SK-N-SH treated with all-trans-retinoic acid at 6 μM for 48 hours (cell line): ENCODE results near the gene ARHGDIA.

Experiments
- ATAC-seq: fragments of 200-7000 bp; cut with Tn5 transposase; 3 replicates; pipeline ENCODE4 v1.9.1; 2020; ENCODE audit warnings: mild to moderate bottlenecking, moderate library complexity
- ARNTL ChIP-seq: fragments of 450-650 bp; formaldehyde crosslinking; IDR thresholded peaks from 2 replicates; pipeline ENCODE4 v1.5.0; 2020; ENCODE audit warnings: low read depth, mild to moderate bottlenecking, moderate library complexity, borderline replicate concordance
- BACH2 ChIP-seq: fragments of 250-450 bp; sonication (Bioruptor Pico); IDR thresholded peaks from 2 replicates; pipeline ENCODE4 v1.9.0; 2021; ENCODE audit warnings: mild to moderate bottlenecking, borderline replicate concordance
- CSDC2 ChIP-seq: fragments of 250-450 bp; sonication (Bioruptor Pico); IDR thresholded peaks from 2 replicates; pipeline ENCODE4 v1.5.0; 2020; ENCODE audit warnings: mild to moderate bottlenecking, moderate library complexity
- ESRRG ChIP-seq: fragments of 250-450 bp; sonication (Bioruptor Pico); IDR thresholded peaks from 2 replicates; pipeline ENCODE4 v1.6.1; 2021; ENCODE audit warnings: mild to moderate bottlenecking
- GLIS3 ChIP-seq: fragments of 250-450 bp; sonication (Bioruptor Pico); IDR thresholded peaks from 2 replicates; pipeline ENCODE4 v1.5.0; 2020; ENCODE audit warnings: mild to moderate bottlenecking, moderate library complexity
- ISL1 ChIP-seq: fragments of 250-450 bp; sonication (Bioruptor Pico); IDR thresholded peaks from 2 replicates; pipeline ENCODE4 v2.1.2; 2022; ENCODE audit warnings: mild to moderate bottlenecking, moderate library complexity
- PPARA ChIP-seq: fragments of 250-450 bp; sonication (Bioruptor Pico); IDR thresholded peaks from 2 replicates; pipeline ENCODE4 v1.5.0; 2020; ENCODE audit warnings: mild to moderate bottlenecking, borderline replicate concordance
- RARB ChIP-seq: fragments of 250-450 bp; sonication (Bioruptor Pico); IDR thresholded peaks from 2 replicates; pipeline ENCODE4 v1.8.0; 2021; ENCODE audit warnings: mild to moderate bottlenecking, moderate library complexity
- TCF4 ChIP-seq: fragments of 250-450 bp; sonication (Bioruptor Pico); IDR thresholded peaks from 2 replicates; pipeline ENCODE4 v1.8.0; 2021; ENCODE audit warnings: mild to moderate bottlenecking, moderate library complexity, borderline replicate concordance
- TOX ChIP-seq: fragments of 250-450 bp; sonication (Bioruptor Pico); IDR thresholded peaks from 2 replicates; pipeline ENCODE4 v1.8.0; 2021; ENCODE audit warnings: mild to moderate bottlenecking, moderate library complexity, borderline replicate concordance
- ZC3H10 ChIP-seq: fragments of 250-450 bp; sonication (Bioruptor Pico); IDR thresholded peaks from 2 replicates; pipeline ENCODE4 v1.5.1; 2021; ENCODE audit warnings: mild to moderate bottlenecking, moderate library complexity
- ZFP3 ChIP-seq: fragments of 250-450 bp; sonication (Bioruptor Pico); IDR thresholded peaks from 2 replicates; pipeline ENCODE4 v1.5.0; 2020; ENCODE audit warnings: mild to moderate bottlenecking, moderate library complexity
- ZNF565 ChIP-seq: fragments of 450-650 bp; formaldehyde crosslinking; conservative IDR thresholded peaks from 2 replicates; pipeline ENCODE4 v1.5.0; 2020; ENCODE audit warnings: low read depth, mild to moderate bottlenecking, moderate library complexity
- ZNF8 ChIP-seq: fragments of 450-650 bp; formaldehyde crosslinking; IDR thresholded peaks from 2 replicates; pipeline ENCODE4 v1.5.0; 2020; ENCODE audit warnings: mild to moderate bottlenecking, moderate library complexity
- TF ChIP-seq, protein P1 (sequence below): fragments of 250-450 bp; sonication (Bioruptor Pico); IDR thresholded peaks from 2 replicates; pipeline ENCODE4 v1.8.0; 2021; ENCODE audit warnings: low read depth, mild to moderate bottlenecking, moderate library complexity, borderline replicate concordance
- TF ChIP-seq, protein P2 (sequence below): fragments of 250-450 bp; sonication (Bioruptor Pico); IDR thresholded peaks from 2 replicates; pipeline ENCODE4 v1.8.0; 2020; ENCODE audit warnings: mild to moderate bottlenecking, moderate library complexity, borderline replicate concordance
- TF ChIP-seq, protein P3 (sequence below): fragments of 250-450 bp; sonication (Bioruptor Pico); IDR thresholded peaks from 2 replicates; pipeline ENCODE4 v1.5.1; 2021; ENCODE audit warnings: mild to moderate bottlenecking, moderate library complexity
- TF ChIP-seq, protein P4 (sequence below): fragments of 250-450 bp; sonication (Bioruptor Pico); IDR thresholded peaks from 2 replicates; pipeline ENCODE4 v1.5.1; 2020; ENCODE audit warnings: low read depth, mild to moderate bottlenecking, moderate library complexity

ARHGDIA gene

DNA sequence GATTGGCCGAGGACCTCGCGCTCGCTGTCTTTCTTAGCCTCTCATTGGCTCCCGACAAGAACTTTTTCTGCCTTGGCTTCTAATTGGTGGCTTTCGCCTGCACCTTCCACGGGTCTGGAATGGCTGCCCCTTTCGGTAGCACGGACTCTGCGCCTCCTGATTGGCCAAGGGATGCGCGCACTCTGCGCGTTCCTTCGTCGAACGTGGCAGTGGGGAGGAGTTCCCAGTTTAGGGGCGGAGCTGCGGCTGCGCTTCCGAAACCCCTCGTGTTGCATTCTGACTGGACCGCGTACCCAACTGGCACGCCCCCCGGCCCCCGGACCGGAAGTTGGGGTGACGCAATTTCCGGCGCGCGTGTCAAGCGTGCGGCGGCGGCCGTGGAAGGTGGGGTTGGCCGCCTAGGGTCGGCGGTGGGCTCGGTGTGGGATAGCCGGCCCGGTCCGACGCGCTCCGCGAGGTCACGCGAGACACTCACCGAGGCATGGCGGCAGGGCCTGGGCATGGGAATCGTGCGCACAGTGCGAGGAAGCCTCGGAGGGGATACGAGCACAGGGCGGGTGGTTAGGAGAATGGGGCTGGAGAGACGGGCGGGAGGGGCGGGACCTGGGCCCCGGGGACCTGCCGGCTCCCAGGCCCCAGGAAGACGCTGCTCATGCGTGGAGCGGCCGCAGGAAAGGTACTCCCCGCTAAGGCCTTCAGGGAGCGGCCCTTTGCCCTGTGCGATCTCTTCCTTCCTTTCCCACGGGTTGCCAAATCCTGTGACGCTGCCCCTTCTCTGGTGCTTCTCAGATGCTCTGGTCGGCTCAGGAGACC is 10.2 kb downstream of the ARHGDIA start (continued):
- TF ChIP-seq, protein P1, sequence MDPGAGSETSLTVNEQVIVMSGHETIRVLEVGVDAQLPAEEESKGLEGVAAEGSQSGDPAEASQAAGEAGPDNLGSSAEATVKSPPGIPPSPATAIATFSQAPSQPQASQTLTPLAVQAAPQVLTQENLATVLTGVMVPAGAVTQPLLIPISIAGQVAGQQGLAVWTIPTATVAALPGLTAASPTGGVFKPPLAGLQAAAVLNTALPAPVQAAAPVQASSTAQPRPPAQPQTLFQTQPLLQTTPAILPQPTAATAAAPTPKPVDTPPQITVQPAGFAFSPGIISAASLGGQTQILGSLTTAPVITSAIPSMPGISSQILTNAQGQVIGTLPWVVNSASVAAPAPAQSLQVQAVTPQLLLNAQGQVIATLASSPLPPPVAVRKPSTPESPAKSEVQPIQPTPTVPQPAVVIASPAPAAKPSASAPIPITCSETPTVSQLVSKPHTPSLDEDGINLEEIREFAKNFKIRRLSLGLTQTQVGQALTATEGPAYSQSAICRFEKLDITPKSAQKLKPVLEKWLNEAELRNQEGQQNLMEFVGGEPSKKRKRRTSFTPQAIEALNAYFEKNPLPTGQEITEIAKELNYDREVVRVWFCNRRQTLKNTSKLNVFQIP (CRISPR knock-in tag): peak; percentile 95; the same call in 1 of the 2 replicates
- peak; percentile 100 for TF ChIP-seq PPARA (CRISPR knock-in tag)
- TF ChIP-seq, protein P2, sequence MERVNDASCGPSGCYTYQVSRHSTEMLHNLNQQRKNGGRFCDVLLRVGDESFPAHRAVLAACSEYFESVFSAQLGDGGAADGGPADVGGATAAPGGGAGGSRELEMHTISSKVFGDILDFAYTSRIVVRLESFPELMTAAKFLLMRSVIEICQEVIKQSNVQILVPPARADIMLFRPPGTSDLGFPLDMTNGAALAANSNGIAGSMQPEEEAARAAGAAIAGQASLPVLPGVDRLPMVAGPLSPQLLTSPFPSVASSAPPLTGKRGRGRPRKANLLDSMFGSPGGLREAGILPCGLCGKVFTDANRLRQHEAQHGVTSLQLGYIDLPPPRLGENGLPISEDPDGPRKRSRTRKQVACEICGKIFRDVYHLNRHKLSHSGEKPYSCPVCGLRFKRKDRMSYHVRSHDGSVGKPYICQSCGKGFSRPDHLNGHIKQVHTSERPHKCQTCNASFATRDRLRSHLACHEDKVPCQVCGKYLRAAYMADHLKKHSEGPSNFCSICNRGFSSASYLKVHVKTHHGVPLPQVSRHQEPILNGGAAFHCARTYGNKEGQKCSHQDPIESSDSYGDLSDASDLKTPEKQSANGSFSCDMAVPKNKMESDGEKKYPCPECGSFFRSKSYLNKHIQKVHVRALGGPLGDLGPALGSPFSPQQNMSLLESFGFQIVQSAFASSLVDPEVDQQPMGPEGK (CRISPR knock-in tag): peak; percentile 11; the same call in 1 of the 2 replicates
- TF ChIP-seq ZC3H10 (CRISPR knock-in tag): peak; percentile 94; the same call in 1 of the 2 replicates

DNA sequence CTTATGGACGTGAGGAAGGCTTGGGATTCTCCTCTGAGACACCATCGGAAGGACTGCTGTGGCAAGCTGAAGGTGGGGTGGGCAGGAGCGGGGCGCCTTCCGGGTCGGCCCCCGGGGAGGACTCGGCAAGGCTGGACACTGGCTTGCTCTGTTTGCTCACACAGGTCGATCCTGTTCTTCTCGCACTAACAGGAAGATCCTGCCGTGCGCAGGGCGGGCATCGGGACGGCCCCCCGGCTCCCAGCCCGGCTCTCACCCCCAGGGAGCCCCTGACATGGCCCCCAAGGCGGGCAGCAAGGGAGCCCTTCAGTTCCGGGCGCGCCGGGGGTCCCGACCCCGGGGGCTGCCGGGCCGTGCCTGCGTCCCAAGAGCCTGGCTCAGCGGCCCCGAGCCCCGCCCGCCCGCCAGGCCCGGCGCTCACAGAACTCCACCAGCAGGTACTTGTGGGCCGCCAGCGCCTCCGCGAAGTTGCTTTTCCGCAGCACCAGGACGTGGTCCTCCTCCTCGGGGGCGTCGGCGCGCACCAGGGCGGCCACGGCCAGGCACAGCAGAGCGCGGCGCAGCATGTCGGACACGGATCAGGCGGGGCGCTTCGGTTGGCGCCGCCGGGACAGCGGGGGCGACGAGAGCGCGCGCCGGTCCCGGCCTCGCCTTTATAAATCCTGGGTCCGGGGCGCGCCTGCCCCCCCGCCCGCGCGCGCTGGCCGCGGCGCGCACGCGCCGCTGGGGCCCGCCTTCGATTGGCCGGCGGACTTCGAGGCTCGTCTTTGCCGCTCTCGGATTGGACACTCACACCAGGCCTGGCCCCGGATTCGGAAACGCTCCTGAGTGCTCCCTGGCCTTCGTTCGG is 11.0 kb downstream of the ARHGDIA start, which contains the start of gene P4HB:
P4HB (minus strand) TSS at position 630 of the 850 bp plus-strand sequence; CDS start at position 566, 64 bp downstream.
- no peak for ATAC-seq
- TF ChIP-seq ZNF8 (CRISPR knock-in tag) (no peak), ESRRG (CRISPR knock-in tag) (no peak), ZNF565 (CRISPR knock-in tag) (no peak), ZC3H10 (CRISPR knock-in tag) (no peak; the same call in 1 of the 2 replicates), TCF4 (CRISPR knock-in tag) (no peak), RARB (no peak), TOX (CRISPR knock-in tag) (no peak), ARNTL (CRISPR knock-in tag) (no peak), ZFP3 (no peak), GLIS3 (CRISPR knock-in tag) (no peak)
- TF ChIP-seq, protein P3, sequence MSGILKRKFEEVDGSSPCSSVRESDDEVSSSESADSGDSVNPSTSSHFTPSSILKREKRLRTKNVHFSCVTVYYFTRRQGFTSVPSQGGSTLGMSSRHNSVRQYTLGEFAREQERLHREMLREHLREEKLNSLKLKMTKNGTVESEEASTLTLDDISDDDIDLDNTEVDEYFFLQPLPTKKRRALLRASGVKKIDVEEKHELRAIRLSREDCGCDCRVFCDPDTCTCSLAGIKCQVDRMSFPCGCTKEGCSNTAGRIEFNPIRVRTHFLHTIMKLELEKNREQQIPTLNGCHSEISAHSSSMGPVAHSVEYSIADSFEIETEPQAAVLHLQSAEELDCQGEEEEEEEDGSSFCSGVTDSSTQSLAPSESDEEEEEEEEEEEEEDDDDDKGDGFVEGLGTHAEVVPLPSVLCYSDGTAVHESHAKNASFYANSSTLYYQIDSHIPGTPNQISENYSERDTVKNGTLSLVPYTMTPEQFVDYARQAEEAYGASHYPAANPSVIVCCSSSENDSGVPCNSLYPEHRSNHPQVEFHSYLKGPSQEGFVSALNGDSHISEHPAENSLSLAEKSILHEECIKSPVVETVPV (CRISPR knock-in tag): no peak
- TF ChIP-seq, protein P2 (CRISPR knock-in tag): no peak
- TF ChIP-seq, protein P4, sequence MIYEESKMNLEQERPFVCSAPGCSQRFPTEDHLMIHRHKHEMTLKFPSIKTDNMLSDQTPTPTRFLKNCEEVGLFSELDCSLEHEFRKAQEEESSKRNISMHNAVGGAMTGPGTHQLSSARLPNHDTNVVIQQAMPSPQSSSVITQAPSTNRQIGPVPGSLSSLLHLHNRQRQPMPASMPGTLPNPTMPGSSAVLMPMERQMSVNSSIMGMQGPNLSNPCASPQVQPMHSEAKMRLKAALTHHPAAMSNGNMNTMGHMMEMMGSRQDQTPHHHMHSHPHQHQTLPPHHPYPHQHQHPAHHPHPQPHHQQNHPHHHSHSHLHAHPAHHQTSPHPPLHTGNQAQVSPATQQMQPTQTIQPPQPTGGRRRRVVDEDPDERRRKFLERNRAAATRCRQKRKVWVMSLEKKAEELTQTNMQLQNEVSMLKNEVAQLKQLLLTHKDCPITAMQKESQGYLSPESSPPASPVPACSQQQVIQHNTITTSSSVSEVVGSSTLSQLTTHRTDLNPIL (CRISPR knock-in tag): no peak
- TF ChIP-seq, all 23 proteins: peak for 0

DNA sequence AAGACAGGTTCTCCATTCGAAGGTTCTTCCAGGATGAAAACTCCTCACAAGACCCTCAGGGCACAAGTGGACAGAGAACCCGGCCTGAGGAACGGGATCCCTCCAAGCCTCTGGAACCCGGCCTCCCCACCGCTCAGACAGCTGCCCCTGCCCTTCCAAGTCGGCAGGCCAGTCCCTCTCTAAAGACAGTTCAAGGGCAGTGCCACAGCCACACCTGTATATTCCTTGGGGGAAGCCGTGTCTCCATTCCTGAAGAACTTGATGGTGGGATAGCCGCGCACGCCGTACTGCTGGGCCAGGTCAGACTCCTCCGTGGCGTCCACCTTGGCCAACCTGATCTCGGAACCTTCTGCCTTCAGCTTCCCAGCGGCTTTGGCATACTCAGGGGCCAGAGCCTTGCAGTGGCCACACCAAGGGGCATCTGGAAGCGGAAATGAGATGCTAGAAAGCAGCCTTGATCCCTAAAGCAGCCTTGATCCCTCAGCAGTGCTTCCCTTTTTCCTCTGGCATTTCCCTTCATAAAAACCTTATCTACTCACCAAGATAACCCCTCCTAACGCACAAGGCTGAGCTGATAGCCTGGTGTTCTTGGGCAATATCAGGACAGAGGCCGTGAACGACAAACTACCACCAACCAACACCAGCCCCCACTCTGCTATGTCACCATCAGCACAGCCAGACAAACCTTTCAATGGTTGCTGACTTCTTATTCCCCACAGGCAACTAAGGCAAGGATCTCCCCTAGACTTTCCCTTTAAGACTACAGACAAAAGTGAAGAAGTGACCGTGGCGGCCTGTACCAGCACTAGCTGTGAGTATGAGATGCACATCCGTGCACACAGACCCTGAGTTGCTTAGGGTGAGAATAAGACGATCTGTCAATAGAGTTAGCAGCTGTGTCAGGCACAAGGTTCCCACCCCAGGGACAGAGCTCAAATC is 11.9 kb downstream of the ARHGDIA start:
- ATAC-seq: no peak
- no peak for TF ChIP-seq TOX (CRISPR knock-in tag)
- TF ChIP-seq, protein P1 (CRISPR knock-in tag): no peak
- no peak for TF ChIP-seq TCF4 (CRISPR knock-in tag)
- no peak for TF ChIP-seq ARNTL (CRISPR knock-in tag)
- TF ChIP-seq, protein P4 (CRISPR knock-in tag): no peak
- no peak for TF ChIP-seq ESRRG (CRISPR knock-in tag)
- TF ChIP-seq ZFP3: no peak
- TF ChIP-seq ISL1 (CRISPR knock-in tag): no peak
- TF ChIP-seq ZNF8 (CRISPR knock-in tag): no peak
- TF ChIP-seq CSDC2: no peak
- no peak for TF ChIP-seq PPARA (CRISPR knock-in tag)
- TF ChIP-seq BACH2 (CRISPR knock-in tag): no peak
